IPS-18a (cell line): Measurements from ENCODE around the gene TMEM108.
"Not testable (repeated sequence)": the region's sequence is repeated elsewhere in the genome, so short reads cannot be mapped to it uniquely, and the experiment has no call there.

ENCODE experiments used
- H3K27ac ChIP-seq: one replicate; pipeline ENCODE4 v1.5.1; 2013; ENCODE audit warnings: low read length
- H3K27me3 ChIP-seq: one replicate; pipeline ENCODE4 v1.6.1; 2013; ENCODE audit warnings: mild to moderate bottlenecking, low read length; ENCODE audit not compliant: control insufficient read depth, insufficient read depth
- H3K36me3 ChIP-seq: one replicate; pipeline ENCODE4 v1.6.1; 2013; ENCODE audit warnings: low read depth, low read length; ENCODE audit not compliant: control insufficient read depth
- H3K4me1 ChIP-seq: one replicate; pipeline ENCODE4 v1.6.1; 2013; ENCODE audit warnings: low read depth, low read length; ENCODE audit not compliant: control insufficient read depth
- H3K4me3 ChIP-seq: one replicate; pipeline ENCODE4 v1.5.1; 2013; ENCODE audit warnings: low read length
- H3K9ac ChIP-seq: one replicate; pipeline ENCODE4 v1.6.1; 2013; ENCODE audit warnings: mild to moderate bottlenecking, low read length, moderate library complexity
- H3K9me3 ChIP-seq: one replicate; pipeline ENCODE4 v1.6.1; 2013; ENCODE audit warnings: low read depth, low read length; ENCODE audit not compliant: control insufficient read depth

TMEM108 gene

GRCh38 chr3:133038089-133038730 lies at the start of gene TMEM108:
TSS of gene TMEM108 (plus strand) at chr3:133038391.
- Histone ChIP-seq H3K36me3 (no peaks in the 10 kb centered on the region), H3K9ac (peak within 1 kb of the TSS; percentile 45), H3K27ac (no peak within 1 kb of the TSS), H3K9me3 (no peaks in the 10 kb centered on the region), H3K4me3 (peak within 1 kb of the TSS; percentile 77), H3K27me3 (peaks cover 30% of the 10 kb centered on the region), H3K4me1 (peaks cover 23% of the 10 kb centered on the region)

DNA sequence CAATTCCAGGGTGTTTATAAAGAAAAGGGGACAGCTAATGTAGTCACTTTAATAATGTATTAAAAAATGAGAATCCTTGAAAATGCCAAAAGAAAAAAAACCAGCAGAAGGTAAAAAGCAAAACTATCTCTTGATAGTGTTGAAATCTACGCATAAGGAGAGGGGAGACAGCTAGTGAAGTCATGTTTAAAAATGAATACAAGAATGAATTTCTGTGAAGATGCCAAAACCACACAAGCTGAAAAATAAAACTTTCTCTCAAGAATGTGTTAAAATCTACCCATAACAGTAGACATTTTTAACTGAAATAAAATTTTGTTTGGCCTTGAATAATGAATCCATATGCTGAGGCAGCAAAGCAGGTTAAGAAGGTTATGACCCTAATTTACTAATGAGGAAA lies 42.2 kb upstream of the TMEM108 start:
- no peak overlapping the region for H3K4me3 ChIP-seq
- H3K4me1 ChIP-seq, result no peaks in the 10 kb centered on the region
- H3K9me3 ChIP-seq, result no peaks in the 10 kb centered on the region
- no peaks in the 10 kb centered on the region for H3K36me3 ChIP-seq
- no peak overlapping the region for H3K27ac ChIP-seq
- no peak overlapping the region for H3K9ac ChIP-seq
- no peaks in the 10 kb centered on the region for H3K27me3 ChIP-seq

DNA sequence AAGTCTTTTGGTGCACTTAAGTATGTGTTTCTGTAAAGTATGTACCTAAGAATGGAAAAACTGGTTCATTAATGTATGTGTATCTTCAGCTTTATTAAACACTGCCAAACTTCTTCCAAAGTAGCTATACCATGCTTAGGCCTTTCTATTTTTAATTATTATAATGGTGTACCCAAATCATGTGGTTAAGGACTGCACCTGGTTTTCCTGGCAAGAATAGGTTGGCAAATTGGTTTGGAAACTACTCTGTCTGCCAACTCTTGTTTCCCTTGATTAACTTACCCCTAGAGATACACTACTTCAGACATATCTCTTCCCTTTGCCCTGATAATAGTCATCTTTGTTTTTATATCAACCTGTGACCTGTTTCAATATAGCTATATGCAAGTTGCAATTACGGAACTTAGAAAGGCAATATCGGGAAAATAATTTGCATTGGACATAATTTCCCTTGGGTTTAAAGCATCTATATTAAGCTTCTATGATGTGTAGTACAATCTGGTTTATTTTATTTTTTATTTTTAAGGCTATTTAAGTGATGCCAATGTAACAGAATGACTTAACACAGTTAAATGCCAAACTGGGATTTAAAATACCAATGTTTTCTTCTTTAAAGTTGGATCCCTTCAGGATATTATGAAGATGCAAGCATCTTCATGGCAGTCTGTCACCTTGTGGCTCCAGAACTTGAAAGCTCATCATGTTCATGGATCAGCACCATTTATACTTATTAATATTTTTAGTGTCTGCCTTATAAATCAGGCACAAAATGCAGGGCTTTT lies 40.6 kb upstream of the TMEM108 start:
- Histone ChIP-seq H3K9ac (no peak overlapping the region), H3K4me1 (no peaks in the 10 kb centered on the region), H3K36me3 (no peaks in the 10 kb centered on the region), H3K27ac (no peak overlapping the region), H3K27me3 (no peaks in the 10 kb centered on the region), H3K9me3 (no peaks in the 10 kb centered on the region), H3K4me3 (no peak overlapping the region)

- H3K27me3 ChIP-seq, H3K36me3 ChIP-seq, H3K4me3 ChIP-seq, H3K9me3 ChIP-seq, H3K27ac ChIP-seq, H3K9ac ChIP-seq, H3K4me1 ChIP-seq: not testable (repeated sequence)
Measured at GRCh38 chr3:133005032-133005431, 33.2 kb upstream of the TMEM108 start.

- Histone ChIP-seq H3K27me3 (no peaks in the 10 kb centered on the region), H3K4me1 (no peaks in the 10 kb centered on the region), H3K27ac (no peak overlapping the region), H3K4me3 (no peak overlapping the region), H3K9me3 (no peaks in the 10 kb centered on the region), H3K36me3 (no peaks in the 10 kb centered on the region), H3K9ac (no peak overlapping the region)
Measured at GRCh38 chr3:133007601-133008000, 30.6 kb upstream of the TMEM108 start.

DNA sequence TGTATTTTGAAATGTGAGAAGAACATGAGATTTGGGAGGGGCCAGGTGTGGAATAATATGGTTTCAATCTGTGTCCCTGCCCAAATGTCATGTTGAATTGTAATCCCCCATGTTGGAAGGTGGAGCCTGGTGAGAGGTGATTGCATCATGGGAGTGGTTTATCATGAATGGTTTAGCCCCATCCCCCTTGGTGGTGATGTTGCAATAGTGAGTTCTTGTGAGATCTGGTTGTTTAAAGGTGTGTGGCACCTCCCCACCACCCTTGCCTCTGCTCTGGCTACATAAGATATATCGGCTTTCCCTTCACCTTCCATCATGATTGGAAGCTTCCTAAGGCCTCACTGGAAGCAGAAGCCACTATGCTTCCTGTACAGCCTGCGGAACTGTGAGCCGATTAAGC lies 23.9 kb upstream of the TMEM108 start:
- Histone ChIP-seq H3K4me1 (no peaks in the 10 kb centered on the region), H3K27me3 (no peaks in the 10 kb centered on the region), H3K9me3 (no peaks in the 10 kb centered on the region), H3K36me3 (no peaks in the 10 kb centered on the region), H3K4me3 (no peak overlapping the region), H3K27ac (no peak overlapping the region), H3K9ac (no peak overlapping the region)

DNA sequence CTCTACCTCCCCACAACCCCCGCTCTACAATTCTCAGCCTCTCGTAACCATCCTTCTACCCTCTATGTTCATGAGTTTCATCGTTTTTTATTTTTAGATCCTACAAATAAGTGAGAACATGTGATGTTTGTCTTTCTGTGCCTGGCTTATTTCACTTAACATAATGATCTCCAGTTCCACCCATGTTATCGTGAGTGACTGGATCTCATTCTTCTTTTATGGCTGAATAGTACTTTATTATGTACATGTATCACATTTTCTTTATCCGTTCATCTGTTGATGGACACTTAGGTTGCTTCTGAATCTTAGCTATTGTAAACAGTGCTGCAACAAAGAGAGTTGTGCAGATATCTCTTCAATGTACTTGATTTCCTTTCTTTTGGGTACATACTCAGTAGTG lies 22.6 kb upstream of the TMEM108 start:
- H3K27me3 ChIP-seq, H3K27ac ChIP-seq, H3K4me3 ChIP-seq, H3K9me3 ChIP-seq, H3K4me1 ChIP-seq, H3K9ac ChIP-seq, H3K36me3 ChIP-seq: not testable (repeated sequence)

DNA sequence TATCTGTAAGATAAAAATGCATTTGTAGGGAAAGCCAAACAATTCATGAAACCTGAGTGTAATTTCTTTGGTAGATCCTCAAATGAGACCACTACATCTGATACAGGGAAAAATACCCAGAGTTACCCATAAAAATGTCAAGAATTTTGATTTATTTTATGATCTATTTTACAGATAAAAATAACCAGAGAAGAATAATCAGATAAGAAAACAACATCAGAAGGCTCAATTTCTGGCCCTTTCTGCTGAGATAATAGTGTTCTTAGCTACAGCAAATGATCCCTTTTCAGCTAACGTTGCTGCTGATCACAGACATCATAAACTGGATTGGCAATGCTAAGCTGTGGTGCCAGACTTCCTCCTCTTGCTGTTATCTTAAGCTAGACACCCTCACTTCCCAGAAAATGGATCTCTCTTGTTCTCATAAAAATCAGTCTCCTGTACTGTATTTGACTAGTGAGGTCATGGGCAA lies 21.3 kb upstream of the TMEM108 start:
- H3K9ac ChIP-seq, result no peak overlapping the region
- H3K27ac ChIP-seq, result no peak overlapping the region
- no peak overlapping the region for H3K4me3 ChIP-seq
- H3K27me3 ChIP-seq, result no peaks in the 10 kb centered on the region
- no peaks in the 10 kb centered on the region for H3K9me3 ChIP-seq
- no peaks in the 10 kb centered on the region for H3K36me3 ChIP-seq
- H3K4me1 ChIP-seq, result no peaks in the 10 kb centered on the region

DNA sequence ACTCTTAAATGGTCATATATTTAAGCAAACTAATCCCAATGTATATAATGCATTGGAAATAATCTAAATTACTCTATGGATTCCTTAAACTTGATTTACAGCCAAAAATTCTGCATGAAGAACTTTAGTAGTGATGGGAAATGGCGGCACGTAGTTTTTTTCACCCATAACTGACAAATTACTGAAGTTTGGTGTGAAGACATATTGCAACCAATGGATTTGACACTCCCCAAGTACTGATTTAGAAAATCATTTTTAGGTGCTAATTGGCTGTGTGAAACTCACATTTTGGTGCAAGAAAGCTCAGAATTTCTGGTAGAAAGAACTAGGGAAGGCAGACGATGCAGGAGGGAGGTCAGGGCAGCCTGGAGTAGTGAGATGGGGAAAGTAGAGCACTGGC lies 19.3 kb upstream of the TMEM108 start:
- no peak overlapping the region for H3K9ac ChIP-seq

GRCh38 chr3:133021206-133021605 lies 17.0 kb upstream of the TMEM108 start:
- Histone ChIP-seq H3K4me1 (no peaks in the 10 kb centered on the region), H3K9ac (no peak overlapping the region), H3K27me3 (no peaks in the 10 kb centered on the region), H3K36me3 (no peaks in the 10 kb centered on the region), H3K9me3 (no peaks in the 10 kb centered on the region), H3K4me3 (no peak overlapping the region), H3K27ac (no peak overlapping the region)

More for the DNA sequence above, 19.3 kb upstream of the TMEM108 start:
- Histone ChIP-seq H3K27ac (no peak overlapping the region), H3K36me3 (no peaks in the 10 kb centered on the region), H3K27me3 (no peaks in the 10 kb centered on the region), H3K9me3 (no peaks in the 10 kb centered on the region), H3K4me1 (no peaks in the 10 kb centered on the region), H3K4me3 (no peak overlapping the region)

DNA sequence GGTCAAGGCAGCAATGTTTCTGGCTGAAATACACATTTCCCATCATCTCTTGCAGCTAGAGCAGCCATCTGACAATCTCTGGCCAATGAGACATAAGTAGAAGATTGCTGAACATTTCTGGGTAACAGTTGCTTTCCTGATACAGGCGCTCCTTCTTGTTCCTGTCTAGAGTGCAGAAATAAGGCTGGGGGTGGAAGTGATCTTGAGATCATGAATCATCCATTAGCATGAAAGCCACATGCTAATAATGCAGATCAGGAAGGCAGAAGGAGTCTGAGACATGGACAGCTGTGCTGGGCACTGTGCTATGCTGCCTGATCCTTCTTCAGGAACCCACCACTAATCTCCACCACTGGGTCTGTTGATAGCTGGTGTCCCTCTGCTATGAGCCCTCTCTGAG lies 14.8 kb upstream of the TMEM108 start:
- Histone ChIP-seq H3K36me3 (no peaks in the 10 kb centered on the region), H3K9ac (no peak overlapping the region), H3K4me1 (no peaks in the 10 kb centered on the region), H3K27me3 (no peaks in the 10 kb centered on the region), H3K27ac (no peak overlapping the region), H3K9me3 (no peaks in the 10 kb centered on the region), H3K4me3 (no peak overlapping the region)

- Histone ChIP-seq H3K4me3 (no peak overlapping the region), H3K36me3 (no peaks in the 10 kb centered on the region), H3K9me3 (no peaks in the 10 kb centered on the region), H3K27me3 (no peaks in the 10 kb centered on the region), H3K27ac (no peak overlapping the region), H3K9ac (no peak overlapping the region), H3K4me1 (no peaks in the 10 kb centered on the region)
Measured at GRCh38 chr3:133025546-133025945, 12.6 kb upstream of the TMEM108 start.
